Upper lobe of right lung (tissue), 1 donor: ENCODE data around the gene TOM1. TPM values are rescaled to one million over a fixed set of nuclear protein-coding genes. Genes with fewer than 3 reads are reported as not detected.

Source experiments
- ATAC-seq: fragments of 200-7000 bp; cut with Tn5 transposase; one replicate; pipeline ENCODE4 v1.9.1; 2020; ENCODE audit warnings: mild to moderate bottlenecking, moderate library complexity
- DNase-seq: peaks from one replicate; pipeline ENCODE4 v3.0.0-alpha.2; 2020
- H3K27ac ChIP-seq: fragments of 200-600 bp; one replicate; pipeline ENCODE4 v1.8.0; 2022
- H3K27me3 ChIP-seq: fragments of 200-600 bp; one replicate; pipeline ENCODE4 v1.8.0; 2022; ENCODE audit warnings: mild to moderate bottlenecking
- H3K36me3 ChIP-seq: fragments of 200-600 bp; one replicate; pipeline ENCODE4 v1.8.0; 2022
- H3K4me1 ChIP-seq: fragments of 200-600 bp; one replicate; pipeline ENCODE4 v1.8.0; 2022
- H3K4me3 ChIP-seq: fragments of 200-600 bp; one replicate; pipeline ENCODE4 v1.8.0; 2022; ENCODE audit warnings: mild to moderate bottlenecking
- H3K9me3 ChIP-seq: fragments of 200-600 bp; one replicate; pipeline ENCODE4 v1.8.0; 2022
- intact Hi-C: fragments of 100-400 bp; cut with DNase I; formaldehyde crosslinking; loops from one replicate; pipeline ENCODE4 v1.11.0; 2022
- total RNA-seq: library from RNA; stranded (reverse); fragmentation: NEBNext Ultra II Directional; extraction: Animal tissue kit (Norgen Biotek cat#: 25700); gene quantifications from one replicate; pipeline ENCODE4 v1.2.1, GENCODE V29; 2021
- TF ChIP-seq, protein P1 (sequence below): fragments of 200-600 bp; IDR thresholded peaks from one replicate; pipeline ENCODE4 v1.8.0; 2022; ENCODE audit warnings: antibody characterized with exemption
- donor health status: DM: no; HTN: yes; CAD: no; lungs with severe emphysema.

TOM1 gene
- total RNA-seq, 1 donor from 2014 or later: 101 TPM

DNA sequence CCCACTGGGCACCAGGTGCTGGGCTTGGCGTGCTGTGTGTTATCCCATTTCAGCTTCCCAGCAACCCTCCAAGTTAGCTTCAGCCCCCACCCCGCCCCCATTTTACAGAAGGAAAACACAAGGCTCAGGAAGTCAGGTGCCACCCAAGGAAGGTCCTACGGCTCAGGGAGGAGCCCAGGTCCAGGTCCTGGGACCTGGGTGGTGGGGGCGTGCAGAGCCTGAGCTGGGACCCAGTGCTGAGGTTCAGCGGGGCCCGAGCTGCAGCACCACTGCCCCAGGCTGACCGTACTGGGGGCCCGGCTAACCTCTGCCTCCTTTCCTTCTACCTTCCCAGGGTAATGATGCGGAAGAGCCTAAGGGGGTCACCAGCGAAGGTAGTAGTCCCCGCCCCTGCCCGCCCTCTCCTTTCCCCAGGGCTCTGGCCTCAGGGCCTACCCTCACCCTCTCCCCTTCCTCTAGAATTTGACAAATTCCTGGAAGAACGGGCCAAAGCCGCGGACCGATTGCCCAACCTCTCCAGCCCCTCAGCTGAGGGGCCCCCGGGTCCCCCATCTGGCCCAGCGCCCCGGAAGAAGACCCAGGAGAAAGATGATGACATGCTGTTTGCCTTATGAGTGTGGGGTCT, 47.0 kb downstream of the TOM1 start:
- peaks cover 38% of the 10 kb centered on the region for H3K36me3 ChIP-seq
- H3K27me3 ChIP-seq: no peaks in the 10 kb centered on the region
- H3K4me1 ChIP-seq: peaks cover 13% of the 10 kb centered on the region
- ATAC-seq (no peak), DNase-seq (no peak)
- no peaks in the 10 kb centered on the region for H3K9me3 ChIP-seq
- intact Hi-C loops: no loop called here
- no peak overlapping the region for H3K4me3 ChIP-seq
- TF ChIP-seq, protein P1, sequence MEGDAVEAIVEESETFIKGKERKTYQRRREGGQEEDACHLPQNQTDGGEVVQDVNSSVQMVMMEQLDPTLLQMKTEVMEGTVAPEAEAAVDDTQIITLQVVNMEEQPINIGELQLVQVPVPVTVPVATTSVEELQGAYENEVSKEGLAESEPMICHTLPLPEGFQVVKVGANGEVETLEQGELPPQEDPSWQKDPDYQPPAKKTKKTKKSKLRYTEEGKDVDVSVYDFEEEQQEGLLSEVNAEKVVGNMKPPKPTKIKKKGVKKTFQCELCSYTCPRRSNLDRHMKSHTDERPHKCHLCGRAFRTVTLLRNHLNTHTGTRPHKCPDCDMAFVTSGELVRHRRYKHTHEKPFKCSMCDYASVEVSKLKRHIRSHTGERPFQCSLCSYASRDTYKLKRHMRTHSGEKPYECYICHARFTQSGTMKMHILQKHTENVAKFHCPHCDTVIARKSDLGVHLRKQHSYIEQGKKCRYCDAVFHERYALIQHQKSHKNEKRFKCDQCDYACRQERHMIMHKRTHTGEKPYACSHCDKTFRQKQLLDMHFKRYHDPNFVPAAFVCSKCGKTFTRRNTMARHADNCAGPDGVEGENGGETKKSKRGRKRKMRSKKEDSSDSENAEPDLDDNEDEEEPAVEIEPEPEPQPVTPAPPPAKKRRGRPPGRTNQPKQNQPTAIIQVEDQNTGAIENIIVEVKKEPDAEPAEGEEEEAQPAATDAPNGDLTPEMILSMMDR: no peak
- H3K27ac ChIP-seq: no peak overlapping the region

DNA sequence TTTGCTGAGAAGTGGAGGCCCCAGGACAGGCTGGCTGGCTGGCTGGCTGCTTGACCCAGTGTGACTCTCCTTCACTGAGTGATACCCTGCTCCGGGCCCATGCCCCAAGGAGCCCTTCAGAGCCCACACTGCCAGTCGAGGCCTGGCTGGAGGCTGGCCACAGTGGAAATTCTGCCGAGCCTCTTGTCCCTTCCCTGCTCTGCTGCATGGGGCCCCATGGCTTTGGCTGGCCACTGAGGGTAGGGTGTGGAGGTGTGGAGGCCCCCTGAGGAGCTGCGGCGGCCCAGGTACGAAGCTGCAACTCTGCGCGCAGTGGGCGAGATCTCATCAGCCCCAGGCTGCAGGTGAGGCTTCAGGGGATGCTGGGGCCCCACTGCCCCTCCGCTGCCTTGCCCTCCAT, 47.8 kb downstream of the TOM1 start:
- H3K27ac ChIP-seq: no peak overlapping the region
- no peaks in the 10 kb centered on the region for H3K27me3 ChIP-seq
- H3K4me1 ChIP-seq: peaks cover 20% of the 10 kb centered on the region
- ATAC-seq (no peak), DNase-seq (no peak)
- TF ChIP-seq, protein P1: no peak
- H3K9me3 ChIP-seq: no peaks in the 10 kb centered on the region
- peaks cover 37% of the 10 kb centered on the region for H3K36me3 ChIP-seq
- intact Hi-C loops: no loop called here
- H3K4me3 ChIP-seq: no peak overlapping the region

DNA sequence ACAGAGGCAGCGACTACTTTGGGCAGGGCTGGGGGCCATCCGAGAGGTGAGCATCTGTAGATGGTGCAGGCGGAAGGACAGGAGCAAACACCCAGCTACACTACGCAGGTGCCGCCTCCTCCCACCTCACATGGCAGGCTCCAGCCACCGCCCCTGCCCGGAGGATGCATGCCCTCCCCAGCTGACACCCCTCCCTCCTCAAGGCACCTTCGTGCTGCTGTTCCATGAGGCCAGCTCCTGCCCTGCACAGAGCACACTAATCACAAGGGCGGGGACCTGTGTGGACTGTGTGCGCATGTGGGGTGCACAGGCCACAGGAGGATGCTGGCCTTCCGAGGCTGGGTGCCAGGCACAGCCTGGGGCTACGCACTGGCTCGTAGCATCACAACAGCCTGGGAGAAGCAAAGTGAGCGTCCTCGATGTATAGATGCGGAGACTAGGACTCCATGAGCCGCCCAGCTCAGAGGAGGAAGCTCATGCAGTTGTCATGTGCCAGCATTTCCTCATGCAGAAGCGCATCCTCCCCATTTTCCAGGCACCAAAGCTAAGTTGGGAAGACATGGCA, 48.4 kb downstream of the TOM1 start:
- no peak overlapping the region for H3K27ac ChIP-seq
- no peaks in the 10 kb centered on the region for H3K27me3 ChIP-seq
- intact Hi-C loops: no loop called here
- H3K4me1 ChIP-seq: peaks cover 20% of the 10 kb centered on the region
- H3K4me3 ChIP-seq: no peak overlapping the region
- peaks cover 37% of the 10 kb centered on the region for H3K36me3 ChIP-seq
- no peak for ATAC-seq
- H3K9me3 ChIP-seq: no peaks in the 10 kb centered on the region
- TF ChIP-seq, protein P1: no peak
- no peak for DNase-seq

DNA sequence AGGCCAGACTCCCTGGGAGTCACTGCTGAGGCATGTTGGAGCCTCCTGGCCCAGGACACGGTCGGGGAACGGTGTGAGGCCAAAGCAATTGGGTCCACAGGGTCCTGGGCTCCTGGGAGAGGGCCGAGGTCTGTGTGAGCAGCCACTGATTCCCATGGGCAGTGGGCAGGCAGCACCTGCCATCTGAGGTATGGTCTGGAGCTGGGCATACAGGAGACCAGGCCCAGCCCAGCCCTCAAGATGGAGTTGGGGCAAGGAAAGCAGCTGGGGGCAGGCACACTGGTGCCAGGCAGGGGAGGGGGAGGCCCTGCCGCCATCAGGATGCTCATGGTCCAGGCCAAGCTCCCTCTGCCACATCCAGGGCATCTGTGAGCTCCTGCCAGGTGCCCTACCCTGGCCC, 49.0 kb downstream of the TOM1 start:
- no peaks in the 10 kb centered on the region for H3K27me3 ChIP-seq
- H3K36me3 ChIP-seq: peaks cover 37% of the 10 kb centered on the region
- H3K4me3 ChIP-seq: no peak overlapping the region
- ATAC-seq (no peak), DNase-seq (no peak)
- H3K9me3 ChIP-seq: no peaks in the 10 kb centered on the region
- TF ChIP-seq, protein P1: no peak
- intact Hi-C loops: no loop called here
- H3K27ac ChIP-seq: no peak overlapping the region
- peaks cover 20% of the 10 kb centered on the region for H3K4me1 ChIP-seq

DNA sequence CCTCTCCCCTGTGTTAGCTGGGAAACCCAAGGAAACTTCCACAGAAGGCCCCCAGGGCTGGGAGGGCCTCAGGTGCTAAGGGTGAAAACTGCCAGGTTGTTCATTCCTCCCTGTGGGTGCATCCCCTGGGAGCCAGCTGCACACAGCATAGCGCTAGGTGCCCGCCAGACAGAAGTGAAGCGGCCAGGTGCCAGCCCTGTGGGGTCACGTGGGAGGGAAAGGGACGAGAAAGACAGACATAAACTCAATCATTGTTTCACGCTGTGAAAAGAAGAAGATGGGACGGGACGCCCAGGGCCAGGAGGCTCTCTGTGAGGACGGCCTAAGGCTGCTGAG, 49.6 kb downstream of the TOM1 start:
- Histone ChIP-seq H3K9me3 (no peaks in the 10 kb centered on the region), H3K4me3 (no peak overlapping the region), H3K36me3 (peaks cover 32% of the 10 kb centered on the region), H3K27me3 (no peaks in the 10 kb centered on the region), H3K27ac (no peak overlapping the region), H3K4me1 (peaks cover 20% of the 10 kb centered on the region)
- TF ChIP-seq, protein P1: no peak
- intact Hi-C loops: no loop called here
- DNase-seq: no peak
- ATAC-seq: no peak
